Cardiac fibroblast (primary cell): ENCODE measurements around the gene CRTAP.
A peak's percentile ranks its signal among the peaks of the same experiment; 100 is the strongest.

Experiments
- DNase-seq, 2 donors: peaks; one replicate each; pipeline versions ENCODE4 v3.0.0 to v3.0.0-alpha.2; 2010; ENCODE audit warnings: low read depth in 2 of 2
- H3K4me3 ChIP-seq, 2 donors: replicated peaks in 1 of 2; 1 replicate in 1 of 2; 2 replicates in 1 of 2; pipeline ENCODE4 v1.5.1; 2011; ENCODE audit warnings: low read depth in 2 of 2, low read length in 2 of 2, mild to moderate bottlenecking in 2 of 2, moderate library complexity in 1 of 2
- CTCF ChIP-seq: IDR thresholded peaks from one replicate; pipeline ENCODE4 v1.5.1; 2011; ENCODE audit warnings: low read depth, mild to moderate bottlenecking, low read length, inconsistent platforms

CRTAP gene

GRCh38 chr3:33091746-33092145 is 22.1 kb upstream of the CRTAP start:
- no peak for DNase-seq
- TF ChIP-seq CTCF = no peak
- no peak overlapping the region for H3K4me3 ChIP-seq

- DNase-seq = no peak
- no peak overlapping the region for H3K4me3 ChIP-seq
Measured at GRCh38 chr3:33092496-33093254, 21.1 kb upstream of the CRTAP start.

GRCh38 chr3:33093847-33094246 is 20.0 kb upstream of the CRTAP start:
- DNase-seq = no peak
- no peak for TF ChIP-seq CTCF
- no peak overlapping the region for H3K4me3 ChIP-seq

More at GRCh38 chr3:33092496-33093254, 21.1 kb upstream of the CRTAP start:
- no peak for TF ChIP-seq CTCF

GRCh38 chr3:33095436-33095835 is 18.4 kb upstream of the CRTAP start:
- no peak for TF ChIP-seq CTCF
- H3K4me3 ChIP-seq = peak overlapping the region; percentile 89 to 97
- DNase-seq = no peak

- peak; percentile 46 to 56 for DNase-seq
Measured at GRCh38 chr3:33096093-33096868, 17.5 kb upstream of the CRTAP start.

GRCh38 chr3:33099109-33099645 is 14.6 kb upstream of the CRTAP start:
- H3K4me3 ChIP-seq = no peak overlapping the region
- no peak for DNase-seq
- TF ChIP-seq CTCF = no peak

More at GRCh38 chr3:33096093-33096868, 17.5 kb upstream of the CRTAP start:
- peak overlapping the region; percentile 89 to 97 for H3K4me3 ChIP-seq
- no peak for TF ChIP-seq CTCF
